ENCODE results near the gene SCAMP1. TPM values are rescaled to one million over a fixed set of nuclear protein-coding genes. Genes with fewer than 3 reads are reported as not detected.

SCAMP1 gene
- total RNA-seq, 2 experiments from 2014 or later, result 18.0 to 41.1 TPM

DNA sequence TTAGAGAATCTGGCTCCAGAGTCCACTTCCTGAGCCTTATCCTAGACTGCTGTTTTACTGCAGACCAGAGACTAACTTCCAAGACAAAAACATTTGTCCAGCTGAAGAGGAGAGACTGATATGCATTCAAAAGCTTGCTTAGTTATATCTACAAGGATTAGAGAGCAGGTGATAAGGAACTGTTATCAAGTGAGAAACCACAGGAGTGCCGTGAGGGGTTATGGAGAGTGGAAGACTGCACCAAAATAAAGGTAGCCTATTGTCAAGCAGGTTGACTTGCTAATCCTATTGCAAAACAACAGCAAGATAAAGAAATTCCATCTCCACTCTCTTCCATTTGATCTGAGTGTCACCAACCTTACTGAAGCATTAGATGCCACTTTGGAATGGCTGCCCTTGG, 139.1 kb downstream of the SCAMP1 start:
- TF ChIP-seq EZH2phosphoT487 (IDR thresholded peaks at IDR 0.05; ENCODE audit: borderline replicate concordance, low read depth, low read length), result no peak
- TF ChIP-seq, protein P1, sequence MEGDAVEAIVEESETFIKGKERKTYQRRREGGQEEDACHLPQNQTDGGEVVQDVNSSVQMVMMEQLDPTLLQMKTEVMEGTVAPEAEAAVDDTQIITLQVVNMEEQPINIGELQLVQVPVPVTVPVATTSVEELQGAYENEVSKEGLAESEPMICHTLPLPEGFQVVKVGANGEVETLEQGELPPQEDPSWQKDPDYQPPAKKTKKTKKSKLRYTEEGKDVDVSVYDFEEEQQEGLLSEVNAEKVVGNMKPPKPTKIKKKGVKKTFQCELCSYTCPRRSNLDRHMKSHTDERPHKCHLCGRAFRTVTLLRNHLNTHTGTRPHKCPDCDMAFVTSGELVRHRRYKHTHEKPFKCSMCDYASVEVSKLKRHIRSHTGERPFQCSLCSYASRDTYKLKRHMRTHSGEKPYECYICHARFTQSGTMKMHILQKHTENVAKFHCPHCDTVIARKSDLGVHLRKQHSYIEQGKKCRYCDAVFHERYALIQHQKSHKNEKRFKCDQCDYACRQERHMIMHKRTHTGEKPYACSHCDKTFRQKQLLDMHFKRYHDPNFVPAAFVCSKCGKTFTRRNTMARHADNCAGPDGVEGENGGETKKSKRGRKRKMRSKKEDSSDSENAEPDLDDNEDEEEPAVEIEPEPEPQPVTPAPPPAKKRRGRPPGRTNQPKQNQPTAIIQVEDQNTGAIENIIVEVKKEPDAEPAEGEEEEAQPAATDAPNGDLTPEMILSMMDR (conservative IDR thresholded peaks at IDR 0.05; ENCODE audit: low read length), result no peak
- intact Hi-C loops (cut with micrococcal nuclease; ENCODE audit: unreplicated experiment), result no loop called here
- Histone ChIP-seq H3K79me2 (ENCODE audit: insufficient read depth, low read depth, low read length) (peaks cover 9% of the 10 kb centered on the region; the same call in 1 of the 2 replicates), H3K9me3 (ENCODE audit: low read length) (0 out of 2 replicates have a peak, but pooled peaks cover 5% of the 10 kb centered on the region), H3K4me1 (ENCODE audit: insufficient read depth, low read length, poor library complexity, severe bottlenecking) (peaks cover 72% of the 10 kb centered on the region), H3K27ac (ENCODE audit: low read depth, low read length, poor library complexity, severe bottlenecking) (no peak overlapping the region), H3K36me3 (ENCODE audit: insufficient read depth, low read length) (0 out of 2 replicates have a peak, but pooled peaks cover 3% of the 10 kb centered on the region), H3K4me2 (ENCODE audit: low read length) (peak overlapping the region; percentile 62), H3K9me2 (ENCODE audit: insufficient read depth, low read length) (no peaks in the 10 kb centered on the region), H2AFZ (ENCODE audit: low read length) (no peak overlapping the region), H4K20me1 (ENCODE audit: insufficient read depth, low read length) (no peaks in the 10 kb centered on the region), H3K4me3 (ENCODE audit: low read depth, low read length, poor library complexity, severe bottlenecking) (no peak overlapping the region)
- no peak for DNase-seq (ENCODE audit: low spot score)
- BruUV-seq (replicated peaks), result no TSS peak
- CTCF ChIA-PET (ENCODE audit: unreplicated experiment), result no interaction called here
- POLR2A ChIA-PET, result no interaction called here

DNA sequence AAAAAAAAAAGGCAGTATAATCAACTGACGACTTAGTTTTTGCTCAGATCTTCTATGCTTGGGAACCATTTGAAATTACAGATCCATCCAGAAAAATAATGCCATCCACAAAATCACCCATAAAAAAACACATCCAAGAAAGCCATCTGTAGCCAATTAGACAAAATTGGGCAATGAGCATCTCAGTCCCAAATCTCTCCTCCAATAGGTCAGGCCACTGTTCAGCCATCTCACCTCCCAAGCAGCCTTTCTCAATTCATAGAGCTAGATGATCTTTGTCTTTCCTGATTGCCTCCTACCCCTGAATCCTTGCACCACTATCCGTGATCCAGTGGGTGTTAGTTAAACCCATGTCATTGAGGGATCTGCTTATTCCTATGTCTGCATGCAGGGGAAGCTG, 139.6 kb downstream of the SCAMP1 start:
- Histone ChIP-seq H2AFZ (ENCODE audit: low read length) (no peak overlapping the region), H3K4me2 (ENCODE audit: low read length) (peak overlapping the region; percentile 62; the same call in 1 of the 2 replicates), H3K4me3 (ENCODE audit: low read depth, low read length, poor library complexity, severe bottlenecking) (no peak overlapping the region), H3K9me3 (ENCODE audit: low read length) (0 out of 2 replicates have a peak, but pooled peaks cover 5% of the 10 kb centered on the region), H3K79me2 (ENCODE audit: insufficient read depth, low read depth, low read length) (peaks cover 9% of the 10 kb centered on the region; the same call in 1 of the 2 replicates), H3K4me1 (ENCODE audit: insufficient read depth, low read length, poor library complexity, severe bottlenecking) (peaks cover 72% of the 10 kb centered on the region), H3K27ac (ENCODE audit: low read depth, low read length, poor library complexity, severe bottlenecking) (no peak overlapping the region), H3K9me2 (ENCODE audit: insufficient read depth, low read length) (no peaks in the 10 kb centered on the region), H4K20me1 (ENCODE audit: insufficient read depth, low read length) (no peaks in the 10 kb centered on the region), H3K36me3 (ENCODE audit: insufficient read depth, low read length) (0 out of 2 replicates have a peak, but pooled peaks cover 3% of the 10 kb centered on the region)
- ChIA-PET CTCF (ENCODE audit: unreplicated experiment) (no interaction called here), POLR2A (interaction anchor here (0.9 kb wide), 2 partner anchors 22 to 510 kb away, joined by 3 to 5 read pairs; no protein-coding TSS in a partner anchor)
- TF ChIP-seq, protein P1 (conservative IDR thresholded peaks at IDR 0.05; ENCODE audit: low read length), result no peak
- TF ChIP-seq EZH2phosphoT487 (IDR thresholded peaks at IDR 0.05; ENCODE audit: borderline replicate concordance, low read depth, low read length), result no peak
- no TSS peak for BruUV-seq (replicated peaks)
- intact Hi-C loops (cut with micrococcal nuclease; ENCODE audit: unreplicated experiment), result no loop called here
- no peak for DNase-seq (ENCODE audit: low spot score)

DNA sequence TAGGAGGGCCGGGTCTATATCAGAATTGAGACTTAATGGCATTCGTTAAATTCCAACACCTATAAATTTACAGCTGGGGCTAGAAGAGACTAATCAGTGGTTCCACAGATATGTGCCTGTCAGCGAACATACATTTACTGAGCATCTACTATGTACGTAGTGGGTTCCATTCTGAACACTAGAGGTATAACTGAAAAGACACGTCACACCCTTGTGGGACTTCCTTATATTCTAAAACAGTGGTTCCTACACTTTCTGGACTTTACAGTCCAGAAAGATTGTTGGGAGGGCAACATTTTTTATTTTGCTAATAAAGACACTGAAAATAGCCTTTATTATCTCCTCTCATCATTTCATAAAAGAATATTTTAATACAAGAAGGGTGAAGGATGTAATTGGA, 140.5 kb downstream of the SCAMP1 start:
- ChIA-PET POLR2A (interaction anchor here (0.9 kb wide), 1 partner anchor 21 kb away, joined by 3 read pairs; no protein-coding TSS in a partner anchor), CTCF (ENCODE audit: unreplicated experiment) (no interaction called here)
- no TSS peak for BruUV-seq (replicated peaks)
- no peaks in the 10 kb centered on the region for H4K20me1 ChIP-seq (ENCODE audit: insufficient read depth, low read length)
- peaks cover 9% of the 10 kb centered on the region; the same call in 1 of the 2 replicates for H3K79me2 ChIP-seq (ENCODE audit: insufficient read depth, low read depth, low read length)
- DNase-seq (ENCODE audit: low spot score), result no peak
- H3K27ac ChIP-seq (ENCODE audit: low read depth, low read length, poor library complexity, severe bottlenecking), result no peak overlapping the region
- no peaks in the 10 kb centered on the region for H3K9me2 ChIP-seq (ENCODE audit: insufficient read depth, low read length)
- intact Hi-C loops (cut with micrococcal nuclease; ENCODE audit: unreplicated experiment), result no loop called here
- peaks cover 65% of the 10 kb centered on the region for H3K4me1 ChIP-seq (ENCODE audit: insufficient read depth, low read length, poor library complexity, severe bottlenecking)
- H3K4me3 ChIP-seq (ENCODE audit: low read depth, low read length, poor library complexity, severe bottlenecking), result no peak overlapping the region
- TF ChIP-seq, protein P1 (conservative IDR thresholded peaks at IDR 0.05; ENCODE audit: low read length), result no peak
- TF ChIP-seq EZH2phosphoT487 (IDR thresholded peaks at IDR 0.05; ENCODE audit: borderline replicate concordance, low read depth, low read length), result no peak
- no peak overlapping the region for H3K4me2 ChIP-seq (ENCODE audit: low read length)
- 0 out of 2 replicates have a peak, but pooled peaks cover 3% of the 10 kb centered on the region for H3K36me3 ChIP-seq (ENCODE audit: insufficient read depth, low read length)
- H2AFZ ChIP-seq (ENCODE audit: low read length), result no peak overlapping the region
- 0 out of 2 replicates have a peak, but pooled peaks cover 5% of the 10 kb centered on the region for H3K9me3 ChIP-seq (ENCODE audit: low read length)

Measured in OCI-LY7 (cell line).